VCaP (cell line): ENCODE measurements around the gene SOX10.

Source experiments
- H3K27ac ChIP-seq: fragments of 450-650 bp; 2 replicates; pipeline ENCODE4 v1.5.1; 2017
- CTCF ChIP-seq: fragments of 450-650 bp; conservative IDR thresholded peaks from 2 replicates; pipeline ENCODE4 v1.5.1; 2017; ENCODE audit warnings: mild to moderate bottlenecking, moderate library complexity

SOX10 gene

GRCh38 chr22:37990301-37990700 is 5.9 kb upstream of the SOX10 start:
- TF ChIP-seq CTCF, result no peak

GRCh38 chr22:37989146-37990045 is 5.0 kb upstream of the SOX10 start:
- H3K27ac ChIP-seq, result no peak overlapping the region
- no peak for TF ChIP-seq CTCF

More at GRCh38 chr22:37990301-37990700, 5.9 kb upstream of the SOX10 start:
- no peak overlapping the region for H3K27ac ChIP-seq

- no peak for TF ChIP-seq CTCF
- no peak overlapping the region for H3K27ac ChIP-seq
Observed at GRCh38 chr22:37986371-37986770, 2.0 kb upstream of the SOX10 start.

DNA sequence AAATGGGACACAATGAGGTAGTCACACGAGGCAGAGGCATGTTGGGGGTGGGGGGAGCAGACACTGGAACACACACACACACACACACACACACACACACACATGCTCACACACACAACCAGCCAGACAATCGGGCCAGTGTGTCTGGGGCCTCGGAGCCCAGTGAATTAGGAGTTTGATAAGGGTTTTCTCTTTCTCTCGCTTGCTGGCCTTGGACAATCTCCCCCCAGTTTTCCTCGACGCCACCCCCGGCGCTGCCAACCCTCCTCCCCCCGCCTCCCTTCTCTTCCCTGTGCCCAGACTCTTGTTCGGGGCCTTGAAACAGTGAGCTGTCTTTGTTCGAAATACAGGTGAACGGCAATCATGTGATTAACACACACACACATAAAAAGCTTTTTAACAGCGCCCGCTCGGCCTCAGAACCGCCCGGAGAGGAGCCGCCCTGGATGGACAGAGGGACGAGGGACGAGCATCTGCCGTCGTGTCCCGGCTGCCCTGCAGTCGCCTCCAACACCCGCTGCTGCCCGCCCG is 1.5 kb upstream of the SOX10 start:
- no peak for TF ChIP-seq CTCF

GRCh38 chr22:37985050-37985585 is 763 bp upstream of the SOX10 start:
- no peak overlapping the region for H3K27ac ChIP-seq
- no peak for TF ChIP-seq CTCF

More for the DNA sequence above, 1.5 kb upstream of the SOX10 start:
- no peak overlapping the region for H3K27ac ChIP-seq

- no peak overlapping the region for H3K27ac ChIP-seq
- TF ChIP-seq CTCF, result no peak
Observed at GRCh38 chr22:37982938-37983859, 1.2 kb downstream of the SOX10 start.
